Body of pancreas (tissue), 4 donors: Measurements from ENCODE around the gene KRT82. TPM values are rescaled to one million over a fixed set of nuclear protein-coding genes. Genes with fewer than 3 reads are reported as not detected.

Experiments
- ATAC-seq: fragments of 150-250 bp; one replicate; pipeline ENCODE4 v1.9.1; 2016
- DNase-seq, 4 donors: peaks; one replicate each; pipeline ENCODE4 v3.0.0-alpha.2; 2019
- H3K27ac ChIP-seq, 4 donors: fragments of 200-600 bp; sonication (generic); 1 replicate in 3 of 4; 2 replicates in 1 of 4; pipeline versions ENCODE4 v1.5.1 to v1.6.1; 2016 to 2019; ENCODE audit warnings: mild to moderate bottlenecking in 1 of 4, mixed read lengths in 1 of 4, moderate library complexity in 1 of 4
- H3K27me3 ChIP-seq, 2 donors: fragments of 200-600 bp; sonication (generic); one replicate each; pipeline ENCODE4 v1.6.0; 2016; ENCODE audit warnings: mild to moderate bottlenecking in 1 of 2
- H3K36me3 ChIP-seq, 2 donors: fragments of 200-600 bp; sonication (generic); replicated peaks in 1 of 2; 2 replicates each; pipeline ENCODE4 v1.5.1; 2016; ENCODE audit warnings: low read depth in 2 of 2; ENCODE audit not compliant: insufficient read depth in 1 of 2
- H3K4me1 ChIP-seq: fragments of 200-600 bp; sonication (generic); one replicate; pipeline ENCODE4 v1.6.0; 2016
- H3K4me3 ChIP-seq, 2 donors: fragments of 200-600 bp; sonication (generic); 1 replicate in 1 of 2; 2 replicates in 1 of 2; pipeline ENCODE4 v1.5.1; 2016 to 2019
- H3K9me3 ChIP-seq, 3 donors: fragments of 200-600 bp; sonication (generic); 1 replicate in 2 of 3; 2 replicates in 1 of 3; pipeline ENCODE4 v1.5.1; 2016
- CTCF ChIP-seq, 7 experiments: fragments of 450-650 bp in 4 of 7; fragments of 200-600 bp in 3 of 7; sonication (generic) in 3 of 7; IDR thresholded peaks; one replicate each; pipeline ENCODE4 v1.5.1; 2016 to 2019; ENCODE audit warnings: antibody characterized with exemption in 7 of 7
- POLR2A ChIP-seq, 3 donors: fragments of 450-650 bp; IDR thresholded peaks; one replicate each; pipeline ENCODE4 v1.6.1; 2016; ENCODE audit warnings: antibody characterized with exemption in 3 of 3, mild to moderate bottlenecking in 2 of 3
- whole genome bisulfite sequencing, 2 donors: methylation state at CpG; one replicate each; pipeline ENCODE4 v1.1.5; 2017; 5-methylcytosine and 5-hydroxymethylcytosine counted together
- intact Hi-C: fragments of 100-400 bp; cut with DNase I; formaldehyde crosslinking; loops from one replicate; pipeline ENCODE4 v1.15.1; 2023
- total RNA-seq, 2 donors: library from RNA; depleted of rRNA; stranded (reverse); fragments of >200 nt; gene quantifications; one replicate each; pipeline ENCODE4 v1.1.0, GENCODE V29; 2016

Gene KRT82
- total RNA-seq, 2 donors from 2014 or later = not detected

GRCh38 chr12:52390739-52391617, 15.2 kb downstream of the KRT82 start:
- Histone ChIP-seq H3K27me3 (no peaks in the 10 kb centered on the region), H3K36me3 (no peaks in the 10 kb centered on the region), H3K4me1 (no peaks in the 10 kb centered on the region), H3K27ac (no peak overlapping the region), H3K4me3 (no peak overlapping the region), H3K9me3 (no peaks in the 10 kb centered on the region)
- intact Hi-C loops = no loop called here
- peak in 4 of 7 experiments; percentile 25 to 37 (median 28) for TF ChIP-seq CTCF (IDR thresholded peaks at IDR 0.05)
- TF ChIP-seq POLR2A (IDR thresholded peaks at IDR 0.05) = no peak
- DNase-seq = no peak
- 57 to 74% methylated on average over 3 to 11 of the region's 11 CpGs for WGBS, 2 donors
- no peak for ATAC-seq

GRCh38 chr12:52389313-52390207, 16.6 kb downstream of the KRT82 start:
- Histone ChIP-seq H3K9me3 (no peaks in the 10 kb centered on the region), H3K4me3 (no peak overlapping the region), H3K27ac (no peak overlapping the region), H3K27me3 (no peaks in the 10 kb centered on the region), H3K4me1 (no peaks in the 10 kb centered on the region), H3K36me3 (no peaks in the 10 kb centered on the region)
- ATAC-seq (no peak), DNase-seq (no peak)
- intact Hi-C loops = no loop called here
- TF ChIP-seq POLR2A (IDR thresholded peaks at IDR 0.05) (no peak), CTCF (IDR thresholded peaks at IDR 0.05) (no peak)
- WGBS, 2 donors = 49 to 53% methylated on average over 9 of the region's 9 CpGs

- intact Hi-C loops = no loop called here
- TF ChIP-seq POLR2A (IDR thresholded peaks at IDR 0.05) (no peak), CTCF (IDR thresholded peaks at IDR 0.05) (no peak)
- no peaks in the 10 kb centered on the region for H3K27me3 ChIP-seq
- ATAC-seq (no peak), DNase-seq (no peak)
- H3K27ac ChIP-seq = no peak overlapping the region
- WGBS, 2 donors = 85 to 92% methylated on average over 2 of the region's 2 CpGs
- H3K9me3 ChIP-seq = no peaks in the 10 kb centered on the region
- H3K4me3 ChIP-seq = no peak overlapping the region
- H3K36me3 ChIP-seq = no peaks in the 10 kb centered on the region
- no peaks in the 10 kb centered on the region for H3K4me1 ChIP-seq
Measured at GRCh38 chr12:52387859-52388258, 18.3 kb downstream of the KRT82 start.

- ATAC-seq = no peak
- TF ChIP-seq CTCF (IDR thresholded peaks at IDR 0.05) (no peak), POLR2A (IDR thresholded peaks at IDR 0.05) (no peak)
- Histone ChIP-seq H3K36me3 (no peaks in the 10 kb centered on the region), H3K4me3 (no peak within 1 kb of the TSS), H3K27me3 (no peaks in the 10 kb centered on the region), H3K4me1 (no peaks in the 10 kb centered on the region), H3K9me3 (no peaks in the 10 kb centered on the region), H3K27ac (no peak within 1 kb of the TSS)
- intact Hi-C loops = no loop called here
- WGBS, 2 donors = 92 to 95% methylated on average over 6 to 11 of the region's 11 CpGs
- DNase-seq = no peak
Measured at GRCh38 chr12:52385226-52385702, 20.9 kb downstream of the KRT82 start, which contains the start of gene KRT84. TSS of gene KRT84 (minus strand) at chr12:52385652. CDS start at chr12:52385585, 67 bp downstream.
